SKM-1 treated with dmso at 0.1 percent for 144 hours (cell line): ENCODE results near the gene RGS11.

ENCODE experiments used
- DNase-seq: peaks from one replicate; lab custom pipeline; 2025; ENCODE audit not compliant: unreplicated experiment; lab: John Stamatoyannopoulos, UW

Gene RGS11

GRCh38 chr16:275786-276232 lies at the start of gene RGS11:
TSS of gene RGS11 (minus strand) at chr16:275944. CDS start at chr16:275911, 33 bp downstream.
- no peak for DNase-seq

DNA sequence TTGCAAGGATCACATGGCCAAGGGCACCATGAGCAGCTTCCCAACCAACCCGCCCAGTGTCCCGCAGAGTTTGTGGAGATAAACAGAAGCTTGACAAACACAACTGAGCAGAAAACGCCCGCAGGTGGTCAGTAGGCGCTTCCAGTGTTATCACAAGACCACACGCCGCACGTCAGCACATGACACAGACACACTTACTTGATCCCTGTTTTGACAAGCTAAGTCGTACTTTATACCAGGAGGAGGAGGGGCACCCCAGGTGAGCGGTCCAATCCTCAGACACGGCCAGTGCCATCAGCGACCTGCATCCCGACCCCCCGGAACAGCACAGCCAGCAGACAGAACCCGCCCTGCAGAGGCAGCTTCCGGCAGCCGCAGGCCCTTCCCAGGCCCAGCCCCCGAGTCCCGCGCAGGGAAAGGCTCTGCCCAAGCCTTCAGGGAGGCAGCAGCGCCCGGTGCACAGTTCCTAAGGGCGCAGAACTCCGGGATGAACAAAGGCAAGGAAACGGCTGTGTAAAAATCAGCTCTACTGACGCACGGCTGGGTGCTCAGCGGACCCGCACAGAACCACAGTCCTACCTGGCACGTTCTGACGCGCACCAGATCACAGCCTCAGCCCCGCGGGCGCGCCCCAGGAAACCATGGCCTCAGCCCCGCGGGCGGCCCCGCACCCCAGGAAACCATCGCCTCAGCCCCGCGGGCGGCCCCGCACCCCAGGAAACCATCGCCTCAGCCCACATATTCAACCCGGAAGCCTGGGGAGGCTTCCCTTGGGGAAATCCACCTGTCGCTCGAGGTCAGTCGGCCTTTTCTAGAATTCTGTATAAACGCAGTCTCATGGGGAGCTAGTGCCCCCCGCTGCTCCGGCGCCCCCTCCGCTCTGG lies 48.9 kb upstream of the RGS11 start:
- DNase-seq: no peak

GRCh38 chr16:324201-324450 lies 48.4 kb upstream of the RGS11 start:
- no peak for DNase-seq

GRCh38 chr16:322476-323143 lies 46.9 kb upstream of the RGS11 start:
- no peak for DNase-seq

DNA sequence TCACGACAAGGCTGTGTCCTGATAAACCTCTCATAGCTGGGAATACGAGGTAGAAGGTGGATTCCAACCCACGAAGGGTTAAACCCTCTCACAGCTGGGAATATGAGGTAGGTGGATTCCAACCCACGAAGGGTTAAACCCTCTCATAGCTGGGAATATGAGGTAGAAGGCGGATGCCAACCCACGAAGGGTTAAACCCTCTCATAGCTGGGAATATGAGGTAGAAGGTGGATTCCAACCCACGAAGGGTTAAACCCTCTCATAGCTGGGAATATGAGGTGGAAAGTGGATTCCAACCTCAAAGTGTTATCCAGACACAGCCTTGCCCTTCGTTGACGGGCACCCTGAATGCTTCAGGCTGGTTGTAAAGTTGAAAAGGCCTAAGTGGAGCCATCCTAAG lies 45.8 kb upstream of the RGS11 start:
- DNase-seq: no peak

GRCh38 chr16:320206-320605 lies 44.5 kb upstream of the RGS11 start:
- no peak for DNase-seq

GRCh38 chr16:318628-319027 lies 42.9 kb upstream of the RGS11 start:
- no peak for DNase-seq

- no peak for DNase-seq
These were observed 41.8 kb upstream of the RGS11 start for GRCh38 chr16:317583-317982.

GRCh38 chr16:316741-317464 lies 41.2 kb upstream of the RGS11 start:
- DNase-seq: no peak

DNA sequence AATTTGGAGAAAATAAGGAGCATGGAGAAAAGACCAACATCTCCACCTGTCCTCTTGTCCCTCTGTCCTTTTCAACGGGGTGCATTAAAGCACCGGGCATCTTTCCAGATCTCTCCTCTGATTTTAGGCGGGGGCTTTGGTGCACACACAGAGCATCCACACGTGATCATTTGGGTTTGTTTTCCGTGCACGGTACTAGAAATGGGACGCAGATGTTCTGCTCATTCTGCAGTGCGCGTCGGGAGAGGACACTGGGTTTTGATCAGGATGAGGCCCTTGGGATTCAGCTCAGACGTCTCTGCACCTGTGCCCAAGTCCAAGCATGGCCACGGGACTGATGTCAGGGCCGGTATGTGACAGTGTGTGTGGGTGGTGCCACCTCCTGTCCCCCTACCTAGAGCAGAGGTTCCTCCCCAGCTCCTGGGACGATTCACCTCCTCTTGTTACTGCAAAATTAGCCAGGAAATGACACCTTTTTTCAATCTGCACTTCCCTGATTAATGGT lies 39.1 kb upstream of the RGS11 start:
- no peak for DNase-seq

DNA sequence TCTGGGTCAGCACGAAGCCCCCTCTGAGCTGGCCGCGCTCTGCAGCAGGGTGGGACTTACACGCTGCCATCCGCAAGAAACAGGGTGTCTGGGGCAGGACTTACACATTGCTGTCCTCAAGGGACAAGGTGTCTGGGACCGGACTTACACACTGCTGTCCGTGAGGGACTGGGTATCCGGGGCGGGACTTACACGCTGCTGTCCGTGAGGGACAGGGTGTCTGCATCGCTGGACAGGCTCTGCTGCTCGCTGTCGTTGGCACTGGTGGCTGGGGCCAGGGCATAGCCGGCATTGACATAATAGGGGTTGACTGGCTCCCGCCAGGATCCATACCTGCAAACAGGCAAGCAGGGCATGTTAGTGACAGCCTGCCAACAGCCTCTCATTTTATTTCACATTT lies 38.6 kb upstream of the RGS11 start:
- DNase-seq: no peak

DNA sequence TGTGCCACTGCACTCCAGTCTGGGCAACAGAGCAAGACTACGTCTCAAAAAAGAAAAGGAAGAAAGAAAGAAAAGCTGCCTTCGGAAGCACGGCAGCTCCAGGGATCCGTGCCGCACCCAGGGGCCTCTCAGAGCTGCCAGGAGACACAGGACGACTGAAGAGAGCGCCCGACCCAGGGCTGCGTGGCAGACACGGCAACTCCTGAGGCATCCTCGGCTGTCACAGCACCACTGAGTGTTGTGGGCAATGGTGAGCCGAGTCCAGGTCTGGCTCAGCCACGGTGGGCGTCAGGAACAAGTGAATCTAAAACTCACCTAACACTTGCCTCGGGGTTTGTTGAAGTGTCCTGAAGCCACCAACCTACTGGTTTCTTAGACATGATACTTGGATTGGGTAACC lies 36.0 kb upstream of the RGS11 start:
- no peak for DNase-seq

DNA sequence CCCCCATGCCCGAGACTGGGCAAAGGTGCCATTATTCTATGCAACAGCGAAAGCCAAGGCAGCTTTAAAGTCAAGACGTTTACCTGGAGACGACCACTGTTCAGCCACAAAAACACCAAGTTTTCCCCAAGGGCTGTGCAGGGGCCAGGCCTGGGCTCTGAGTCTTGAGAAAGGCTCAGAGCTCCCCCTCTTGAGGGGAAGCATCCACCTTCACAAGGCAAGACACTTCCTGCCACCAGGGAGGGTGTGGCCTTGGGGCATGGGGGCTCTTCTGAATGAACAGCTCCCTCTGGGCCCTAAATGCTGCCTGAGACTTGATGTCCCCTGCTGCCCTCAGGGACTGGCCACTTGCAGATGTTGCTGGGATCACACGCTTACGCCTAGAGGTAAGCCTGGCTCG lies 33.7 kb upstream of the RGS11 start:
- no peak for DNase-seq

DNA sequence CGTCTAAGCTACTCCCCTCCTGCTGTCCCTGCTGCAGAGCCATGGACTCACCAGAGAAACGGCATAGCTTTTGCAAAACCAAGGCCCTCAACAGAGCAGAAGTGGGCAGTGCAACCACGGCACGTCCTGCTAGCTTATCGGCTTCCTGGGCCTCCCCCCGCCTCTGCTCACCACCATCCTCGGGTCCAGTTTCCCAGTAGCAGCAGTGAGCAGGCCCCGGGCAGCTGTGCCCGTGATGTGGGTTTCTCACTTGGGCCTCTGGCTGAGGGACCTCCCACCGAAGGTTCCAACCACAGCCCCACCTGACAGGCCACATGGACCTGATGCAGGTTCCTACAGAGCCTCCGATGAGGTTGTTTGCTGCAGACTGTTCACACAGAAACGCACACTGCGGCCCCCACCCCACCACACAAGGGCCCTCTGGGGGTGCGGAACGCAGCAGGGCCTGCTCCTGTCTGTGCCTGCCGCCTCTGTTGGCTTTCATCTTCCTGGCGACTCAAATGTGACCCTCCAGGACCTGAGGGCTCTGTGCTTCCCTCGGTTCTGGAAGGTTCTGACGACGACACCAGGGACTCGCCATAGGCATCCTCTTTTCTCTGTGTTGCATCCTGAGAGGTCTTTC lies 32.1 kb upstream of the RGS11 start:
- no peak for DNase-seq

GRCh38 chr16:306911-307370 lies 31.2 kb upstream of the RGS11 start:
- DNase-seq: no peak

DNA sequence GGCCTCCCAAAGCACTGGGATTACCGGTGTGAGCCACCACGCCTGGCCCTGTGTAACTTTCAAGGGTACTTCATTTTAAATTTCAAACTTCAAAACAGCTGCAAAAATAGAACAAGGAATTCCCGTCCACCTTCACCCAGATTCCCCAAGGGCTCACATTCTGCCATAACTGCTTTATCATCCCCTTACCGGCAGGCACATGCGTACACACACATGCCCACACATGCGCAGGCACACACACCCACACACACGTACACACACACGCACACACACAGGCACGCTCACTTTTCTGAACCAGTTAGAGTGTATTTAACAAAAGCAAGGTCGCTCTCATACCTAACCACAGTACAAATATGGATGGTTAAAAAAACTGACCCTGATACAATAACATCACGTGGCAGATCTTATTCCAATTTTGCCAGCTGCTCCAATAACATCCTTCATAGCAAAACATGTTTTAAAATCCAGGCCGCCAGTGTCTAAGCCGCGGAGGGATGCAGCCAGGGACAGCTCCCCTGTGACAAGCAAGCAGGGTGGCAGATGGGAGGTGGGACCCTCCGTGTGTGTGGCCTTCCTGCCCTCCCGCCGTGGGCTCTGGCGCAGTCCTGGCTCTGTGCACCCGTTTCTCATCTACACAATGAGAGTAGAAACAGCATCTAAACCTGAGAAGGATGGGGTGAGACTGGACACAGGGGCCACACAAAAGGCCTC lies 30.3 kb upstream of the RGS11 start:
- DNase-seq: no peak

GRCh38 chr16:303760-304505 lies 28.2 kb upstream of the RGS11 start:
- no peak for DNase-seq

DNA sequence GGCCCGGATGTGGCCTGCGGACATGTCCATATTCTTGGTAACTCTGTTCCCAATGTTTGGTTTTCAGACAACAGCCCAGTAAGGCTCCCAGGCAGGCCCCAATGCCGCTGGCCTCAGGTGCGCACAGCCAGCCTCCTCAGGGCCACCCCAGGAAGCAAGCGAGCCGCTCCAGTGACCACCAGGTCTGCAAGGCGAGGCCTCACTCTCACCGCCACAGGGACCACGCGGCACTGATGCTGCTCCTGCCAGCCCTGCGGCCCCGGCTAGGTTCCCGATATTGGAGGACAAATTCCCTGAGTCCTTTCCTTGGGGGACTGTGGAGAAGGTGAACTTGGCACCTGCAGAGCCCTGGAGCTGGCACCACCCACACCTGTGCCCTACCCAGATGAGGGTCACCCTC lies 26.2 kb upstream of the RGS11 start:
- no peak for DNase-seq

DNA sequence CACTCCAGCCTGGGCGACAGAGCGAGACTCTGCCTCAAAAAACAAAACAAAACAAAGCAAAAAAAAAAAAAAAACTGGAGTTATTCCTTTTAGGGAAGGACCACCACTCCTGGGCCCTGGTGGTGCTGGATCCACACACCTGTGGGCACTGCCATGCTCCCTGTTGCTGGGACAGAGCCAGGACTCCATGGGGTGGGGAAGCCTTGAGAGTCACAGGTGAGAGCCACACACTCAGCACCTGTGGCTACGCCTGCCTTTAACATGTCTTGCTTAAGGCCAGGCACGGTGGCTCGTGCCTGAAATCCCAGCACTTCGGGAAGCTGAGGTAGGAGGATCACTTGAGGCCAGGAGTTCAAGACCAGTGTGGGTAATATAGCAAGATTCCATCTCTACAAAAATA lies 25.5 kb upstream of the RGS11 start:
- DNase-seq: no peak

DNA sequence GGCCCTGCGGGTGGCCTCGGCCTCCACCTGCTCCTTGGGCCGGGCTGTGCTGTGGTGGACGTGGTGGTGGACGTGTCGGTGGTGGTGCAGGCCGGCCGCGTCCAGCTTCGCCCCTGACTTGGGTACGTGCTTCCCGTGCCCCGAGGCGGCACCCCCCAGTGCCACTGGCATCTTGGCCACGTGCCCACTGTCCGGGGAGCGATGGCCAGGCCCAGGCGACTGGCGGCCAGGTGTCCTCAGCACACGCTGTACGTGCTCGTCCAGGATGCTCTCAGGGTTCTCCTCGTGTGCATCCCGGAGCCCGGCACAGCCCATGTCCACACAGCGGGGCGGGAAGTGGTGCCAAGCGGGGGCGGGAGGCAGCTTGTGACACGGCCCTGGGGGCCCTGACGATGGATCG lies 22.1 kb upstream of the RGS11 start:
- DNase-seq: no peak
